ENCODE measurements around the gene CSTF1. TPM values are rescaled to one million over a fixed set of nuclear protein-coding genes. Genes with fewer than 3 reads are reported as not detected.

Gene CSTF1
- total and polyA plus RNA-seq, 2 of the 8 experiments (the other 6 are each of a cell fraction or from before 2014, with no cell fraction given): 59.4 to 83.5 TPM

- TF ChIP-seq CHD7 (IDR thresholded peaks at IDR 0.05; ENCODE audit: insufficient replicate concordance, low read length) (no peak), RBBP5 (IDR thresholded peaks at IDR 0.05; ENCODE audit: borderline replicate concordance, low read depth, low read length) (no peak), SIRT6 (IDR thresholded peaks at IDR 0.05; ENCODE audit: low read length) (no peak), EP300 (IDR thresholded peaks at IDR 0.05; ENCODE audit: borderline replicate concordance in 1 of 2, low read depth in 2 of 2, low read length in 2 of 2) (no peak), ATF3 (IDR thresholded peaks at IDR 0.05; ENCODE audit: insufficient read depth, low read depth, low read length) (no peak), BRCA1 (IDR thresholded peaks at IDR 0.05; ENCODE audit: low read depth, low read length) (no peak), KDM5A (IDR thresholded peaks at IDR 0.05; ENCODE audit: low read length) (no peak), TAF1 (IDR thresholded peaks at IDR 0.05; ENCODE audit: low read depth, low read length) (no peak), RAD21 (IDR thresholded peaks at IDR 0.05 in 1 of 2, conservative IDR thresholded peaks at IDR 0.05 in 1 of 2; ENCODE audit: low read depth in 2 of 2, low read length in 2 of 2) (no peak), TBP (IDR thresholded peaks at IDR 0.05; ENCODE audit: low read depth, low read length) (no peak)
Measured at GRCh38 chr20:56429941-56430340, 37.5 kb downstream of the CSTF1 start (continued).
